Hypothalamus (tissue), 51 donors: ENCODE measurements around the gene DMXL1.

Source experiments
- DNase-seq, 51 donors: peaks; one replicate each; lab custom pipeline; 2025; lab: John Stamatoyannopoulos, UW

The DMXL1 gene

DNA sequence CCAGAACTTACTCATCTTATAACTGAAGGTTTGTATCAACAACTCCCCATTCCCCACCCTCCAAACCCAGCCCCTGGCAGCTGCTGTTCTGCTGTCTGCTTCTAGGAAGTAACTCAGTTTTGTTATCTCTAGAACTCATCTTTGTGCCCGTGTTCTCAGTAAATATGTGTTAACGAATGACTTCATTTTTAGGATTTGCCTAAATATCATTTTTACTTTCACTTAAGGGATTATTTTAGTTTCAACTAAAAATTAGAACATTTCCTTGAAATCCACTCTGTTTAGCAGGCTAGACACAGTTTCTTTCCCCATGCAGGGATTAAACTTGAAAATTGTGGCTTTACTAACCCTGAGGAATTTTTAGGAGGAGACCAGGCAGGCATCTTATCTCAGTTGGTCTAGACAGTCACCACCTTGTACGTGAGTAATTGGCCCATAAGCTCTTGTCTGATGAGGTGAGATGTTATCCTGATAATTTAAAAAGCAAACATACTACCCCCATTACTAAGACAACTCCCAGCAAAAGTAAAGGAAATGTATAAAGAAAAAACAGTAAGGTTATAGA, 216.7 kb downstream of the DMXL1 start:
- no peak for DNase-seq

DNA sequence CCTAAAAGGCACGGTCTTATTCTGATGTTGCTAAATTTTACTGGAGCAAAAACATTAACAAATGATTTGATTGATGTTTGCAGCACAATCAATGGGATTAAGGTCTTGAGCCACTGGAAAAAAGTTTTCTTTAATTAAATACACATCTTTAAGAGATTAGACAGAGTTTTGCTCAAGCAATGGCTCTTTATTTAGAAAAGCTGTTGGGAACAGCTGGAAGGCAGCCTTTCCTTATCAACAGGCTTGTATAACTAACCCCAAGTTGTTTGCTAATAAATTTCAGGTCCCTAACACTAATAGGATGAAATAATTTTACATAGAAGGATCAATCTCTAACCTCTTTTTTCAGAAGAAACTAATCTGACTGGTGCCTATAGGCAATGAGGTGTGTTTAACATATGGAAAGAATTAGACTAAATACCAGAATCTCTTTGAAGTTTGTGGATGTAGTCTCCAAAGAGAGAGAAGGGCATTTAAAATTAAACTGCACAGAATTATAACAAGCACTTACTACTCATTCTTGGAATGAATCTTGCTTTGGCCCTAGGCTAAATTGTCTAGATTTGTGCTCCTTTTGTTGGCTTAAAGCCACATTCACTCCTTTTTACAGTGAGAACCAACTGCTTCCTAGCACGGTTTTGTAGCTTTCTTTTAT, 217.6 kb downstream of the DMXL1 start:
- no peak for DNase-seq

DNA sequence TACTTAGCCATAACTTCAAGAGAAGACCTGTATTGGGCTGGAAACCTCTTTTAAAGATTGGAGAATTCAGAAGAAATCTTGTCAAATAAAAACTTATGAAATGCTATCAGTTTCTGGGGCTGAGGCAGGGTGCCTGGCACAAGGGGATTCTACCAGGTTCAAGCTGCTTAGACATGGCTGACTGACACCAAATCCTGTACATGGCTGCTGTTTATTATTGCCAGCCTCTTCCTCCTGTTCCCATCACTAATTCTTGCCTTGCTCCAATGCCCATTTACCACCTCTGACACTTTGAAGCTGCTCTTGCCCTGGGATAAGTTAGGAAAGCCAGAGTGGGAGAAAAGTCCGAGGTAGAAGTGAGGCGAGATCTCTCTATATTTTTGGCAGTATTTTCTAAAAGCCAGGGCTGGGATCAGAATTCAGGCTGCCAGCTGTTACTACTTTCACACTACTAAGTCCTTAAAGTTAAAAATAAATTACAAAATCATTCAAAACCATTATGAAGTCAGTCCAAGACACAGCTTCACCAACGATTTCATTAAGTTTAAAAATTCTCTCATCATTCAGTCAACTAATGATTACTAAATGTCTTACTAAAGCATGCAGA, 218.7 kb downstream of the DMXL1 start:
- DNase-seq: no peak

DNA sequence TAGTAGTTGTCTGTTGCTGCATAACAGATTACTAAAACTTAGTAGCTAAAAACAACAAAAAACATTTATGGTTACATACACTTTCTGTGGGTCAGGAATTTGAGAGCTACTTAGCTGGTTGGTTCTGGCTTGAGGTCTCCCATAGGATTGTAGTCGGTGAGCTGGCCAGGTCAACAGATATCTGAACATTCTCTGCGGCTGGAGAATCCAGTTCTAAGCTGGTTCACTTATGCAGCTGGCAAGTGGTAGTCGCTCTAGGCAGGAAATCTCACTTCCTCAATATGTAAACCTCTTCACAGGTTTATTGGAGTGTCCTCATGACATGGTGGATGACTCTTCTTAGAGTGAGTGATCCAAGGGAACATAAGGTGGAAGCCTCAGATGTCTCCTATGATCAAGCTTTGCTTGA, 219.3 kb downstream of the DMXL1 start:
- no peak for DNase-seq

DNA sequence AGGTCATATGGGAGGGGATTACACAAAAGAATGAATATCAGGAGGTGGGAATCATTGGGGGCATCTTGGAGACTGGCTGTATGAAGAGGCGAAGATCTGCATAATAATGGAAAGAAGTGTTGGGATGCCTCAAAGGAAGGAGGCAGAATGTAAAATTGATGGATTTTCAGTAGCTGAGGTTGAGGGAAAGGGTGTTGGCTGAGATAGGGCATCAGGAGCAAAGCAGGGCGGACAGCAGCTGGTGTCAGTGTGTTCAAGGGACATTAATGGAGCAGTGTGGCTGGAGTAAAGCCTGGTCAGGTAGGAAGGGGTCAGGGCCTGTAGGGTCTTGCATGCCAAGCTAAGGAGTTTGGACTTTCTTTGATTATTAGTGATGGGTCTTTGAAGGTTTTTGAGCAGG, 219.7 kb downstream of the DMXL1 start:
- DNase-seq: no peak

DNA sequence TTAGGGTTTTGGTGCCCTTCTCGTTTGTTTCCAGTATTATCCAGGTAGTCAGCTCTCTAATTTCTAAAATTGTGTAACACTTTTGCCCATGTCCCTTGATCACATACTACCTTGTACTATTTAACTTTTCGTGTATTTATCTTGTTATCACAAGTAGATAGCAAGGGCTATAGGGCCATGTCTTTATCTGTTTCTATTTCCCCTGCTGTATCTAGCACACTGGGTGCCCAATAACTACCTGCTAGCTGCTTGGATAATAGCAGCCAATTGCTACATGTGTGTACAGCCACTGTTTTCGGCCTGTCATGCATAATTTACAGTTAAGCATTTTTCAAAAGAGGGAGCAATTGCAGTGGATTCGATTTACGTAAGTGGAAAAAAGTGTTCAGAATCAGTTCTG, 220.2 kb downstream of the DMXL1 start:
- DNase-seq: no peak

DNA sequence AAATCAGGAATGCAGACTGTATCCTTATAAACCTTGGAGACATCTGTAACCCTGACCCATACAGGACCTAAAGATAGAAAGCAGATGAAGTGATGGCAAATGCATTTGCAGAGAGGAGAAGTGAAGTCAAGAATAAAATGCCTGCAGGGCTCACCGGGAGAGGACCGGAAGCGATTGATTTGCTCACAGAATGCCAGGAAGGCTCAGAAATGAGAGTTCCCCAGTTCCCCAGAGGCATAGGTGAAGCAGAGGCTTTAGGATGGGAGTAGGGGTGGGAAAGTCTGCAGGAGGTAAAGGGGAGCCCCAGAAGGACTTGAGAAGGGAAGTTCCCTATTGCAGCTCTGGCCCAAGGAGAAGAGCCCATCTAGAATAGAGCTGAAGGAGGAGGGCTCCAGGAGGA, 221.0 kb downstream of the DMXL1 start:
- no peak for DNase-seq

DNA sequence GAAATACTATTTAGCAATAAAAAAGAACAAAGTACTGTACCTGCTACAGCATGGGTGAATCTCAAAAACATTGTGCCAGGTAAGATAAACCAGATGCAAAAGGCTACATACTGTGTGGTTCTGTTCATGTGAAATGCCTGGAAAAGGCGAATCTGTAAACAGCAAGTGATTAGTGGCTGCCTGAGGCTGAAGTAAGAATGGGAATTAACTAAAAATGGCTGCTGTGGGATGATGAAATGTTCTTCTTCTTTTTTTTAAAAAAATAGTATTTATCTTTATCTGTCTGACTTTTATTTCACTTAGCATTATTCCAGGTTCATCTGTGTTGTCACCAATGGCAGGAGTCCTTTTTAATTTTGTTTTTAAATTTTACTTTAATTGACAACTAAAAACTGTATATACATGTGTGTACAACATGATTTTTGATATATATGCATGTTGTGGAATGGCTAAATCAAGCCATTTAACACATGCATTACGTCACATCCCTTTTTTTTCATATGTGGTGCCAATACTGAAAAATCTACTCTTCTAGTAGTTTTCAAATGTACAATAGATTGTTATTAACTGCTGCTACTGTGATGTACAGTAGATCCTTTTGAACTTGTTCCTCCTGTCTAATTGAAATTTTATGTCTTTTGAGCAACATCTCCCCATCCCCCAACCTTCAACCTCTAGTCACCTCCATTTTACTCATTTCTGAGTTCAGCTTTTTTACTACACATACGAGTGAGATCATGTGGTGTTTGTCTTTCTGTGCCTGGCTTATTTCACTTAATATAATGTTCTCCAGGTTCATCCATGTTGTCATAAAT, 222.0 kb downstream of the DMXL1 start:
- DNase-seq: no peak

DNA sequence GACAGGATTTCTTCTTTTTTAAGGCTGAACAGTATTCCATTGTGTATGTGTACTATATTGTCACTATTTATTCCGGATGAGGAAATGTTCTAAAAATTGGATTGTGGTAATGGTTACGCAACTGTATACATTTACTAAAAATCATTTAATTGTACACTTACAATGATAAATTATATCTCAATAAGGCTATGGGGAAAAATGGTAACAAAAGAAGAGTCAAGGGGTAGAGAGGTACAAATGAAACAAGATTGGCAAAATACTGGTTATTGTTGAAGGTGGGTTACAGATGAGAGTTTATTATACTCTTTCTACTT, 222.6 kb downstream of the DMXL1 start:
- DNase-seq: no peak
